NT2/D1 (cell line): ENCODE results near the gene CEP89.
A peak's percentile ranks its signal among the peaks of the same experiment; 100 is the strongest.
"Not testable (repeated sequence)": the region's sequence is repeated elsewhere in the genome, so short reads cannot be mapped to it uniquely, and the experiment has no call there.

Experiments used
- DNase-seq: peaks from one replicate; pipeline ENCODE4 v3.0.0-alpha.2; 2011; ENCODE audit warnings: low read depth, low spot score
- H3K27me3 ChIP-seq: 2 replicates; pipeline ENCODE4 v1.6.0; 2011; ENCODE audit warnings: mild to moderate bottlenecking; ENCODE audit not compliant: insufficient read length, insufficient read depth
- H3K36me3 ChIP-seq: 2 replicates; pipeline ENCODE4 v1.6.1; 2011; ENCODE audit warnings: mild to moderate bottlenecking, low read length, mixed read lengths; ENCODE audit not compliant: insufficient read depth, insufficient read length
- H3K4me1 ChIP-seq: 2 replicates; pipeline ENCODE4 v1.5.1; 2011; ENCODE audit not compliant: insufficient read depth, insufficient read length
- H3K4me3 ChIP-seq: 2 replicates; pipeline ENCODE4 v1.5.1; 2011; ENCODE audit warnings: low read depth; ENCODE audit not compliant: insufficient read length
- H3K9ac ChIP-seq: 2 replicates; pipeline ENCODE4 v1.6.0; 2011; ENCODE audit warnings: low read depth; ENCODE audit not compliant: insufficient read length
- H3K9me3 ChIP-seq: 2 replicates; pipeline ENCODE4 v1.5.1; 2011; ENCODE audit warnings: mild to moderate bottlenecking, low read length; ENCODE audit not compliant: insufficient read depth
- SUZ12 ChIP-seq: IDR thresholded peaks from 2 replicates; pipeline ENCODE4 v1.6.1; 2011; ENCODE audit not compliant: insufficient read length, insufficient read depth; ENCODE audit errors: extremely low read depth
- YY1 ChIP-seq: IDR thresholded peaks from 2 replicates; pipeline ENCODE4 v1.6.1; 2011; ENCODE audit not compliant: insufficient read length, insufficient read depth
- ZNF274 ChIP-seq: IDR thresholded peaks from 2 replicates; pipeline ENCODE4 v1.6.1; 2011; ENCODE audit warnings: mild to moderate bottlenecking, low read depth, low read length

Gene CEP89

GRCh38 chr19:32977280-32977679 is 5.5 kb upstream of the CEP89 start:
- Histone ChIP-seq H3K4me3 (no peak overlapping the region), H3K27me3 (no peaks in the 10 kb centered on the region), H3K36me3 (peaks cover 16% of the 10 kb centered on the region), H3K9ac (no peak overlapping the region), H3K4me1 (no peaks in the 10 kb centered on the region), H3K9me3 (no peaks in the 10 kb centered on the region)
- no peak for TF ChIP-seq SUZ12
- no peak for TF ChIP-seq ZNF274
- TF ChIP-seq YY1: no peak
- no peak for DNase-seq

- Histone ChIP-seq H3K27me3 (no peaks in the 10 kb centered on the region), H3K9me3 (no peaks in the 10 kb centered on the region), H3K9ac (no peak overlapping the region), H3K36me3 (peaks cover 16% of the 10 kb centered on the region), H3K4me3 (no peak overlapping the region), H3K4me1 (no peaks in the 10 kb centered on the region)
- peak; percentile 47 for DNase-seq
- no peak for TF ChIP-seq ZNF274
- TF ChIP-seq YY1: no peak
- no peak for TF ChIP-seq SUZ12
These were observed 4.6 kb upstream of the CEP89 start for GRCh38 chr19:32976223-32976805.

GRCh38 chr19:32971012-32971595 is 654 bp downstream of the CEP89 start:
- H3K36me3 ChIP-seq: peaks cover 39% of the 10 kb centered on the region
- peak overlapping the region; percentile 70 for H3K4me3 ChIP-seq
- no peak for DNase-seq
- H3K4me1 ChIP-seq: no peaks in the 10 kb centered on the region
- H3K9me3 ChIP-seq: no peaks in the 10 kb centered on the region
- H3K9ac ChIP-seq: peak overlapping the region; percentile 85
- H3K27me3 ChIP-seq: no peaks in the 10 kb centered on the region
- no peak for TF ChIP-seq SUZ12
- TF ChIP-seq ZNF274: no peak
- no peak for TF ChIP-seq YY1

GRCh38 chr19:32969549-32969948 is 2.2 kb downstream of the CEP89 start:
- no peak overlapping the region for H3K9ac ChIP-seq
- TF ChIP-seq SUZ12: no peak
- no peak for TF ChIP-seq ZNF274
- TF ChIP-seq YY1: no peak
- H3K4me1 ChIP-seq: no peaks in the 10 kb centered on the region
- no peak for DNase-seq
- no peaks in the 10 kb centered on the region for H3K27me3 ChIP-seq
- no peak overlapping the region for H3K4me3 ChIP-seq
- peaks cover 44% of the 10 kb centered on the region for H3K36me3 ChIP-seq
- no peaks in the 10 kb centered on the region for H3K9me3 ChIP-seq

GRCh38 chr19:32966750-32967149 is 5.0 kb downstream of the CEP89 start:
- TF ChIP-seq YY1: no peak
- TF ChIP-seq SUZ12: no peak
- no peak for TF ChIP-seq ZNF274
- Histone ChIP-seq H3K4me1 (no peaks in the 10 kb centered on the region), H3K27me3 (no peaks in the 10 kb centered on the region)

GRCh38 chr19:32945260-32945659 is 26.5 kb downstream of the CEP89 start:
- no peaks in the 10 kb centered on the region for H3K4me1 ChIP-seq
- H3K9me3 ChIP-seq: no peaks in the 10 kb centered on the region
- H3K36me3 ChIP-seq: peaks cover 66% of the 10 kb centered on the region
- DNase-seq: no peak
- no peak overlapping the region for H3K4me3 ChIP-seq
- no peak for TF ChIP-seq YY1
- no peak for TF ChIP-seq SUZ12
- TF ChIP-seq ZNF274: no peak
- no peak overlapping the region for H3K9ac ChIP-seq
- no peaks in the 10 kb centered on the region for H3K27me3 ChIP-seq

More at GRCh38 chr19:32966750-32967149, 5.0 kb downstream of the CEP89 start:
- Histone ChIP-seq H3K4me3 (no peak overlapping the region), H3K9ac (no peak overlapping the region), H3K9me3 (no peaks in the 10 kb centered on the region), H3K36me3 (peaks cover 56% of the 10 kb centered on the region)
- DNase-seq: no peak

- DNase-seq, H3K9me3 ChIP-seq, H3K27me3 ChIP-seq, H3K4me1 ChIP-seq, H3K4me3 ChIP-seq, H3K9ac ChIP-seq: not testable (repeated sequence)
- peaks cover 57% of the 10 kb centered on the region for H3K36me3 ChIP-seq
These were observed 30.5 kb downstream of the CEP89 start for GRCh38 chr19:32941273-32941672.

GRCh38 chr19:32936065-32936464 is 35.7 kb downstream of the CEP89 start:
- no peaks in the 10 kb centered on the region for H3K9me3 ChIP-seq
- H3K4me1 ChIP-seq: no peaks in the 10 kb centered on the region
- H3K27me3 ChIP-seq: no peaks in the 10 kb centered on the region
- no peak overlapping the region for H3K9ac ChIP-seq
- H3K4me3 ChIP-seq: no peak overlapping the region
- TF ChIP-seq YY1 (no peak), SUZ12 (no peak), ZNF274 (no peak)
- no peak for DNase-seq
- H3K36me3 ChIP-seq: peaks cover 57% of the 10 kb centered on the region
